IMR-90 (cell line): ENCODE data around the gene TCP11. TPM values are rescaled to one million over a fixed set of nuclear protein-coding genes. Genes with fewer than 3 reads are reported as not detected.

Source experiments
- ATAC-seq: fragments of 200-7000 bp; cut with Tn5 transposase; 2 replicates; pipeline ENCODE4 v1.9.1; 2020; ENCODE audit warnings: low read depth, mild to moderate bottlenecking, moderate library complexity
- BruUV-seq: library from RNA; stranded (reverse); fragments of 400-500 nt; replicated peaks from 2 replicates; lab custom pipeline; 2021; lab: Mats Ljungman, UMichigan
- CTCF ChIA-PET: fragments of 300-600 bp; formaldehyde crosslinking; extraction: SDS; loops from one replicate; lab custom pipeline; 2021; ENCODE audit warnings: antibody characterized with exemption; lab: Yijun Ruan, JAX
- POLR2A ChIA-PET: fragments of 300-600 bp; sonication (Branson Sonifier 250); formaldehyde crosslinking; loops from one replicate; lab custom pipeline; 2022; ENCODE audit warnings: antibody characterized with exemption; ENCODE audit not compliant: unreplicated experiment; lab: Charles Lee
- DNase-seq: peaks from one replicate; pipeline ENCODE4 v3.0.0; 2013
- H2AFZ ChIP-seq: replicated peaks from 2 replicates; pipeline ENCODE3; 2013; ENCODE audit warnings: low read length, mild to moderate bottlenecking; ENCODE audit not compliant: poor library complexity
- H2AK5ac ChIP-seq: 2 replicates; pipeline ENCODE4 v1.6.1; 2013; ENCODE audit warnings: low read depth, low read length, inconsistent platforms
- H2AK9ac ChIP-seq: replicated peaks from 2 replicates; pipeline ENCODE3; 2013; ENCODE audit warnings: mild to moderate bottlenecking, low read depth, low read length, moderate library complexity; ENCODE audit not compliant: poor library complexity
- H2BK120ac ChIP-seq: 2 replicates; pipeline ENCODE4 v1.6.1; 2013; ENCODE audit warnings: low read depth, low read length, inconsistent platforms
- H2BK15ac ChIP-seq: 3 replicates; pipeline ENCODE4 v1.6.1; 2013; ENCODE audit warnings: low read depth, low read length, inconsistent platforms
- H2BK20ac ChIP-seq: 2 replicates; pipeline ENCODE4 v1.6.1; 2013; ENCODE audit warnings: low read depth, mild to moderate bottlenecking, inconsistent platforms, low read length, moderate library complexity
- H2BK5ac ChIP-seq: 2 replicates; pipeline ENCODE4 v1.6.1; 2013; ENCODE audit warnings: mild to moderate bottlenecking, low read depth, low read length, inconsistent platforms; ENCODE audit not compliant: poor library complexity, severe bottlenecking
- H3K14ac ChIP-seq: replicated peaks from 2 replicates; pipeline ENCODE4 v1.6.1; 2013; ENCODE audit warnings: low read depth, low read length, inconsistent platforms
- H3K18ac ChIP-seq: 2 replicates; pipeline ENCODE4 v1.6.1; 2013; ENCODE audit warnings: low read depth, low read length, control low read depth
- H3K23ac ChIP-seq: 2 replicates; pipeline ENCODE4 v1.6.1; 2013; ENCODE audit warnings: low read depth, low read length, inconsistent platforms
- H3K27ac ChIP-seq: 2 replicates; pipeline ENCODE4 v1.5.1; 2013; ENCODE audit warnings: mild to moderate bottlenecking, control low read depth, low read length; ENCODE audit not compliant: insufficient read depth
- H3K27me3 ChIP-seq: 2 replicates; pipeline ENCODE4 v1.6.1; 2013; ENCODE audit warnings: low read length; ENCODE audit not compliant: control insufficient read depth, insufficient read depth
- H3K36me3 ChIP-seq: 2 replicates; pipeline ENCODE4 v1.6.1; 2013; ENCODE audit warnings: low read length, mixed read lengths; ENCODE audit not compliant: control insufficient read depth, insufficient read depth
- H3K4ac ChIP-seq: 2 replicates; pipeline ENCODE4 v1.6.1; 2013; ENCODE audit warnings: low read depth, low read length, inconsistent platforms
- H3K4me1 ChIP-seq: 2 replicates; pipeline ENCODE4 v1.6.1; 2013; ENCODE audit warnings: low read length, mixed read lengths; ENCODE audit not compliant: control insufficient read depth, insufficient read depth
- H3K4me2 ChIP-seq: 2 replicates; pipeline ENCODE4 v1.6.1; 2013; ENCODE audit warnings: low read depth, mild to moderate bottlenecking, control low read depth, low read length, moderate library complexity
- H3K4me3 ChIP-seq: 2 replicates; pipeline ENCODE4 v1.5.1; 2013; ENCODE audit warnings: low read depth, mild to moderate bottlenecking, control low read depth, low read length, moderate library complexity; ENCODE audit not compliant: insufficient read depth
- H3K56ac ChIP-seq: 2 replicates; pipeline ENCODE4 v1.6.1; 2013; ENCODE audit warnings: low read length, inconsistent platforms; ENCODE audit not compliant: insufficient read depth; ENCODE audit errors: extremely low read depth
- H3K79me1 ChIP-seq, 2 experiments: 2 replicates each; pipeline ENCODE4 v1.6.1; 2013; ENCODE audit warnings: low read length in 2 of 2, inconsistent platforms in 1 of 2, low read depth in 1 of 2
- H3K9ac ChIP-seq: 2 replicates; pipeline ENCODE4 v1.6.1; 2013; ENCODE audit warnings: low read depth, low read length, control low read depth
- H3K9me1 ChIP-seq: 2 replicates; pipeline ENCODE4 v1.6.1; 2013; ENCODE audit warnings: low read length, inconsistent platforms; ENCODE audit not compliant: insufficient read depth
- H3K9me3 ChIP-seq: 2 replicates; pipeline ENCODE4 v1.6.1; 2013; ENCODE audit warnings: low read length; ENCODE audit not compliant: control insufficient read depth, insufficient read depth
- H4K20me1 ChIP-seq: 2 replicates; pipeline ENCODE4 v1.6.1; 2013; ENCODE audit warnings: low read length, inconsistent platforms; ENCODE audit not compliant: insufficient read depth
- H4K5ac ChIP-seq: 2 replicates; pipeline ENCODE4 v1.6.1; 2013; ENCODE audit warnings: mild to moderate bottlenecking, low read depth, low read length, control low read depth
- H4K8ac ChIP-seq, 2 experiments: 2 replicates each; pipeline ENCODE4 v1.6.1; 2013; ENCODE audit warnings: low read depth in 2 of 2, low read length in 2 of 2, control low read depth in 1 of 2, inconsistent platforms in 1 of 2
- H4K91ac ChIP-seq: 2 replicates; pipeline ENCODE4 v1.6.1; 2013; ENCODE audit warnings: low read depth, low read length, inconsistent platforms; ENCODE audit not compliant: insufficient read depth
- BHLHE40 ChIP-seq: fragments of 150-350 bp; IDR thresholded peaks from 2 replicates; pipeline ENCODE4 v1.6.1; 2016; ENCODE audit warnings: mild to moderate bottlenecking, low read depth, low read length
- CEBPB ChIP-seq: IDR thresholded peaks from 2 replicates; pipeline ENCODE4 v1.6.1; 2012; ENCODE audit warnings: low read depth, low read length, improper control_type of control experiment
- CHD1 ChIP-seq: IDR thresholded peaks from 2 replicates; pipeline ENCODE4 v1.6.1; 2012; ENCODE audit warnings: low read depth, low read length, improper control_type of control experiment
- FOS ChIP-seq: fragments of 150-350 bp; IDR thresholded peaks from 2 replicates; pipeline ENCODE4 v1.6.1; 2016; ENCODE audit warnings: low read depth, low read length
- MAFK ChIP-seq: IDR thresholded peaks from 2 replicates; pipeline ENCODE4 v1.6.1; 2012; ENCODE audit warnings: low read depth, low read length, improper control_type of control experiment
- MAZ ChIP-seq: IDR thresholded peaks from 2 replicates; pipeline ENCODE4 v1.6.1; 2012; ENCODE audit warnings: low read depth, mild to moderate bottlenecking, low read length, improper control_type of control experiment, moderate library complexity, borderline replicate concordance
- MXI1 ChIP-seq: IDR thresholded peaks from 2 replicates; pipeline ENCODE4 v1.6.1; 2012; ENCODE audit warnings: low read depth, mild to moderate bottlenecking, low read length, moderate library complexity, borderline replicate concordance
- NFE2L2 ChIP-seq: fragments of 150-350 bp; IDR thresholded peaks from 2 replicates; pipeline ENCODE4 v1.6.1; 2016; ENCODE audit warnings: low read depth, mild to moderate bottlenecking, low read length
- POLR2A ChIP-seq: IDR thresholded peaks from 2 replicates; pipeline ENCODE4 v1.6.1; 2012; ENCODE audit warnings: mild to moderate bottlenecking, low read depth, low read length
- RAD21 ChIP-seq: IDR thresholded peaks from 2 replicates; pipeline ENCODE4 v1.6.1; 2012; ENCODE audit warnings: low read length, improper control_type of control experiment
- RFX5 ChIP-seq: IDR thresholded peaks from 2 replicates; pipeline ENCODE4 v1.8.0; 2012; ENCODE audit warnings: low read depth, mild to moderate bottlenecking, low read length, moderate library complexity
- SMC3 ChIP-seq: fragments of 150-350 bp; IDR thresholded peaks from 2 replicates; pipeline ENCODE4 v1.6.1; 2016; ENCODE audit warnings: low read depth, mild to moderate bottlenecking, antibody characterized with exemption, low read length, moderate library complexity
- USF2 ChIP-seq: fragments of 150-350 bp; IDR thresholded peaks from 2 replicates; pipeline ENCODE4 v1.6.1; 2017; ENCODE audit warnings: mild to moderate bottlenecking, antibody characterized with exemption, low read length, low read depth
- WGBS, 2 experiments: methylation state at CpG; one replicate each; pipeline versions ENCODE4 v1.1.5 to v1.1.7; 2013; ENCODE audit warnings: missing lambda C conversion rate in 2 of 2; ENCODE audit not compliant: insufficient read length in 1 of 2; ENCODE audit errors: extremely low coverage in 2 of 2; 5-methylcytosine and 5-hydroxymethylcytosine counted together
- dilution Hi-C: fragments of 300-500 bp; cut with HindIII; formaldehyde crosslinking; loops from one replicate; pipeline ENCODE4 v1.14.3; 2018; ENCODE audit warnings: low sequenced_read_pairs; ENCODE audit not compliant: unreplicated experiment
- in situ Hi-C: fragments of 300-500 bp; cut with MboI; formaldehyde crosslinking; loops from 3 replicates; pipeline ENCODE4 v1.14.3; 2019; ENCODE audit warnings: low sequenced_read_pairs, inconsistent platforms, mixed read lengths
- intact Hi-C: fragments of 100-400 bp; cut with micrococcal nuclease; formaldehyde crosslinking; loops from 2 replicates; pipeline ENCODE4 v1.10.0; 2022
- polyA plus RNA-seq, 3 experiments: library from polyadenylated mRNA; depleted of rRNA; stranded (reverse); fragments of >200 nt; gene quantifications; 2 replicates each; pipeline ENCODE4 v1.2.3, GENCODE V29; 2012; ENCODE audit warnings: low replicate concordance in 1 of 3
- total RNA-seq: library from RNA; depleted of rRNA; stranded (reverse); fragments of >200 nt; gene quantifications from 2 replicates; pipeline ENCODE4 v1.2.3, GENCODE V29; 2012
- TF ChIP-seq, protein P1 (sequence below): conservative IDR thresholded peaks from 2 replicates; pipeline ENCODE4 v1.5.1; 2012; ENCODE audit warnings: mild to moderate bottlenecking, low read depth, low read length, improper control_type of control experiment
- TF ChIP-seq, protein P2 (sequence below): fragments of 150-350 bp; IDR thresholded peaks from 2 replicates; pipeline ENCODE4 v1.6.1; 2016; ENCODE audit warnings: low read depth, mild to moderate bottlenecking, low read length, moderate library complexity, borderline replicate concordance

Gene TCP11
- total and polyA plus RNA-seq, 2 of the 4 experiments (the other 2 are of a cell fraction), result 0.34 to 0.36 TPM

- Histone ChIP-seq H3K27me3 (no peaks in the 10 kb centered on the region), H3K4ac (no peak overlapping the region), H3K56ac (no peak overlapping the region), H3K4me2 (no peak overlapping the region), H2AFZ (no peak overlapping the region), H3K4me3 (no peak overlapping the region), H3K23ac (no peak overlapping the region), H3K18ac (no peak overlapping the region), H3K14ac (no peak overlapping the region), H3K27ac (no peak overlapping the region), H3K9me1 (0 out of 2 replicates have a peak, but pooled peaks cover 2% of the 10 kb centered on the region), H4K91ac (no peak overlapping the region), H3K9ac (no peak overlapping the region), H2AK5ac (peak overlapping the region; percentile 53; the same call in 1 of the 2 replicates), H3K4me1 (no peaks in the 10 kb centered on the region), H3K36me3 (peaks cover 14% of the 10 kb centered on the region), H2AK9ac (peak overlapping the region; percentile 85), H2BK20ac (no peak overlapping the region), H2BK5ac (no peak overlapping the region), H2BK15ac (no peak overlapping the region), H3K79me1 (no peaks in the 10 kb centered on the region), H4K5ac (no peak overlapping the region), H4K8ac (no peak overlapping the region), H4K20me1 (no peaks in the 10 kb centered on the region), H2BK120ac (no peak overlapping the region), H3K9me3 (no peaks in the 10 kb centered on the region)
- intact Hi-C loops (no loop called here), dilution Hi-C loops (no loop called here), in situ Hi-C loops (no loop called here)
- DNase-seq (no peak), ATAC-seq (no peak)
- no peak for TF ChIP-seq FOS
- TF ChIP-seq RAD21, result no peak
- TF ChIP-seq CEBPB, result no peak
- no peak for TF ChIP-seq POLR2A
- TF ChIP-seq NFE2L2, result no peak
- no peak for TF ChIP-seq RFX5
- no peak for TF ChIP-seq MAFK
- TF ChIP-seq USF2, result no peak
- TF ChIP-seq, protein P1, sequence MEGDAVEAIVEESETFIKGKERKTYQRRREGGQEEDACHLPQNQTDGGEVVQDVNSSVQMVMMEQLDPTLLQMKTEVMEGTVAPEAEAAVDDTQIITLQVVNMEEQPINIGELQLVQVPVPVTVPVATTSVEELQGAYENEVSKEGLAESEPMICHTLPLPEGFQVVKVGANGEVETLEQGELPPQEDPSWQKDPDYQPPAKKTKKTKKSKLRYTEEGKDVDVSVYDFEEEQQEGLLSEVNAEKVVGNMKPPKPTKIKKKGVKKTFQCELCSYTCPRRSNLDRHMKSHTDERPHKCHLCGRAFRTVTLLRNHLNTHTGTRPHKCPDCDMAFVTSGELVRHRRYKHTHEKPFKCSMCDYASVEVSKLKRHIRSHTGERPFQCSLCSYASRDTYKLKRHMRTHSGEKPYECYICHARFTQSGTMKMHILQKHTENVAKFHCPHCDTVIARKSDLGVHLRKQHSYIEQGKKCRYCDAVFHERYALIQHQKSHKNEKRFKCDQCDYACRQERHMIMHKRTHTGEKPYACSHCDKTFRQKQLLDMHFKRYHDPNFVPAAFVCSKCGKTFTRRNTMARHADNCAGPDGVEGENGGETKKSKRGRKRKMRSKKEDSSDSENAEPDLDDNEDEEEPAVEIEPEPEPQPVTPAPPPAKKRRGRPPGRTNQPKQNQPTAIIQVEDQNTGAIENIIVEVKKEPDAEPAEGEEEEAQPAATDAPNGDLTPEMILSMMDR, result no peak
- no peak for TF ChIP-seq SMC3
- no peak for TF ChIP-seq MAZ
- TF ChIP-seq CHD1, result no peak
- TF ChIP-seq, protein P2, sequence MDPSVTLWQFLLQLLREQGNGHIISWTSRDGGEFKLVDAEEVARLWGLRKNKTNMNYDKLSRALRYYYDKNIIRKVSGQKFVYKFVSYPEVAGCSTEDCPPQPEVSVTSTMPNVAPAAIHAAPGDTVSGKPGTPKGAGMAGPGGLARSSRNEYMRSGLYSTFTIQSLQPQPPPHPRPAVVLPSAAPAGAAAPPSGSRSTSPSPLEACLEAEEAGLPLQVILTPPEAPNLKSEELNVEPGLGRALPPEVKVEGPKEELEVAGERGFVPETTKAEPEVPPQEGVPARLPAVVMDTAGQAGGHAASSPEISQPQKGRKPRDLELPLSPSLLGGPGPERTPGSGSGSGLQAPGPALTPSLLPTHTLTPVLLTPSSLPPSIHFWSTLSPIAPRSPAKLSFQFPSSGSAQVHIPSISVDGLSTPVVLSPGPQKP, result no peak
- TF ChIP-seq MXI1, result no peak
- no peak for TF ChIP-seq BHLHE40
- whole genome bisulfite sequencing, 2 experiments, result no CpG with 5 or more reads among the region's 9 CpGs
- BruUV-seq, result no TSS peak
- ChIA-PET CTCF (interaction anchor here (0.6 kb wide), 1 partner anchor 78 kb away, joined by 3 read pairs; no protein-coding TSS in a partner anchor), POLR2A (interaction anchor here (0.5 to 1.4 kb wide), 2 partner anchors 15 to 77 kb away, joined by 3 to 4 read pairs; no protein-coding TSS in a partner anchor)
Measured at GRCh38 chr6:35068206-35068605, 72.9 kb downstream of the TCP11 start.
